Gastroesophageal sphincter (tissue), 4 donors: ENCODE data around the gene TXNIP. TPM values are rescaled to one million over a fixed set of nuclear protein-coding genes. Genes with fewer than 3 reads are reported as not detected.

Experiments
- ATAC-seq: fragments of 150-250 bp; one replicate; pipeline ENCODE4 v1.9.1; 2016; ENCODE audit warnings: mild to moderate bottlenecking, moderate library complexity
- H3K27ac ChIP-seq, 4 donors: fragments of 200-600 bp; sonication (generic) in 3 of 4; 1 replicate in 3 of 4; 2 replicates in 1 of 4; pipeline ENCODE4 v1.5.1; 2016 to 2019
- H3K27me3 ChIP-seq: fragments of 200-600 bp; sonication (generic); one replicate; pipeline ENCODE4 v1.5.1; 2019
- H3K36me3 ChIP-seq, 2 donors: fragments of 200-600 bp; sonication (generic); one replicate each; pipeline ENCODE4 v1.5.1; 2019; ENCODE audit warnings: control low read depth in 1 of 2
- H3K4me1 ChIP-seq, 3 donors: fragments of 200-600 bp; sonication (generic); 1 replicate in 2 of 3; 2 replicates in 1 of 3; pipeline ENCODE4 v1.5.1; 2016 to 2019; ENCODE audit warnings: control low read depth in 2 of 3
- H3K4me3 ChIP-seq, 2 donors: fragments of 200-600 bp; sonication (generic); one replicate each; pipeline ENCODE4 v1.5.1; 2019; ENCODE audit warnings: mild to moderate bottlenecking in 1 of 2, moderate library complexity in 1 of 2
- H3K9me3 ChIP-seq, 3 donors: fragments of 200-600 bp; sonication (generic); one replicate each; pipeline ENCODE4 v1.5.1; 2017 to 2019; ENCODE audit warnings: control low read depth in 2 of 3
- EP300 ChIP-seq: sonication (generic); formaldehyde crosslinking; IDR thresholded peaks from one replicate; pipeline ENCODE4 v1.6.1; 2017; ENCODE audit warnings: antibody characterized with exemption, mild to moderate bottlenecking
- POLR2A ChIP-seq, 2 donors: fragments of 450-650 bp; IDR thresholded peaks; one replicate each; pipeline ENCODE4 v1.6.1; 2017; ENCODE audit warnings: antibody characterized with exemption in 2 of 2, mild to moderate bottlenecking in 2 of 2, moderate library complexity in 1 of 2
- POLR2AphosphoS5 ChIP-seq: sonication (generic); formaldehyde crosslinking; IDR thresholded peaks from one replicate; pipeline ENCODE4 v1.6.1; 2017; ENCODE audit warnings: antibody characterized with exemption
- WGBS, 2 donors: methylation state at CpG; one replicate each; pipeline ENCODE4 v1.1.5; 2018; ENCODE audit warnings: low coverage in 1 of 2; 5-methylcytosine and 5-hydroxymethylcytosine counted together
- total RNA-seq, 4 donors: library from RNA; depleted of rRNA; stranded (reverse); fragments of >200 nt; gene quantifications; one replicate each; pipeline ENCODE4 v1.1.0, GENCODE V29; 2016
- TF ChIP-seq, protein P1 (sequence below), 4 experiments: fragments of 200-600 bp in 2 of 4; fragments of 450-650 bp in 2 of 4; sonication (generic) in 1 of 4; IDR thresholded peaks; one replicate each; pipeline ENCODE4 v1.5.1; 2017 to 2019; ENCODE audit warnings: antibody characterized with exemption in 4 of 4, mild to moderate bottlenecking in 2 of 4, moderate library complexity in 2 of 4

TXNIP gene
- total RNA-seq, 4 donors from 2014 or later: 2,024 to 3,704 (median 2,348) TPM

- H3K36me3 ChIP-seq: no peaks in the 10 kb centered on the region
- no peak for ATAC-seq
- WGBS, 2 donors: 0 to 2% methylated on average over 6 to 12 of the region's 57 CpGs
Observed at GRCh38 chr1:145961425-145962156, 34.8 kb downstream of the TXNIP start.

DNA sequence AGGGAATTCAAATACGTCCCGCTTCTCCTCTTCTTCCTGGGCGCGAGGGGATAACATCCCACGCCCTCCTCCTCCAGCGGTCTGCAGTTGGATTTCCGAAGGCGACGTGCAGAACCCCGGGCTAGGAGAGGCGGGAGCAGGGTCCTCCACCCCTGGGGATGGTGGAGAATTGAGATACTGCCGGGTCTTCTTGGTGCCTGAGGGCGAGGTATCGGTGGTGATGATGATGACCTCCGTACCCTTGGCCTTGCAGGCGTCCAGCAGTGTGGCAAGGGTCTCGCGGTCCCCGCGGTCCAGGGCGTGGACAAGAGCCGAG is 35.3 kb downstream of the TXNIP start:
- no peak for TF ChIP-seq POLR2A (IDR thresholded peaks at IDR 0.05)
- TF ChIP-seq EP300: no peak
- TF ChIP-seq POLR2AphosphoS5: no peak
- TF ChIP-seq, protein P1, sequence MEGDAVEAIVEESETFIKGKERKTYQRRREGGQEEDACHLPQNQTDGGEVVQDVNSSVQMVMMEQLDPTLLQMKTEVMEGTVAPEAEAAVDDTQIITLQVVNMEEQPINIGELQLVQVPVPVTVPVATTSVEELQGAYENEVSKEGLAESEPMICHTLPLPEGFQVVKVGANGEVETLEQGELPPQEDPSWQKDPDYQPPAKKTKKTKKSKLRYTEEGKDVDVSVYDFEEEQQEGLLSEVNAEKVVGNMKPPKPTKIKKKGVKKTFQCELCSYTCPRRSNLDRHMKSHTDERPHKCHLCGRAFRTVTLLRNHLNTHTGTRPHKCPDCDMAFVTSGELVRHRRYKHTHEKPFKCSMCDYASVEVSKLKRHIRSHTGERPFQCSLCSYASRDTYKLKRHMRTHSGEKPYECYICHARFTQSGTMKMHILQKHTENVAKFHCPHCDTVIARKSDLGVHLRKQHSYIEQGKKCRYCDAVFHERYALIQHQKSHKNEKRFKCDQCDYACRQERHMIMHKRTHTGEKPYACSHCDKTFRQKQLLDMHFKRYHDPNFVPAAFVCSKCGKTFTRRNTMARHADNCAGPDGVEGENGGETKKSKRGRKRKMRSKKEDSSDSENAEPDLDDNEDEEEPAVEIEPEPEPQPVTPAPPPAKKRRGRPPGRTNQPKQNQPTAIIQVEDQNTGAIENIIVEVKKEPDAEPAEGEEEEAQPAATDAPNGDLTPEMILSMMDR (IDR thresholded peaks at IDR 0.05): no peak
- H3K27ac ChIP-seq: peak overlapping the region; percentile 61 to 100 (median 99)
- no peak for ATAC-seq
- no CpG with 5 or more reads among the region's 22 CpGs for WGBS, 2 donors
- peaks cover 7 to 85% (median 22%) of the 10 kb centered on the region in 3 donors for H3K4me1 ChIP-seq
- no peaks in the 10 kb centered on the region for H3K9me3 ChIP-seq
- no peaks in the 10 kb centered on the region for H3K36me3 ChIP-seq
- H3K4me3 ChIP-seq: peak overlapping the region; percentile 44 to 71
- no peaks in the 10 kb centered on the region for H3K27me3 ChIP-seq

More at GRCh38 chr1:145961425-145962156, 34.8 kb downstream of the TXNIP start:
- no peaks in the 10 kb centered on the region for H3K9me3 ChIP-seq
- peak overlapping the region; percentile 44 to 71 for H3K4me3 ChIP-seq
- no peaks in the 10 kb centered on the region for H3K27me3 ChIP-seq
- TF ChIP-seq EP300 (no peak), POLR2AphosphoS5 (no peak), POLR2A (IDR thresholded peaks at IDR 0.05) (no peak)
- TF ChIP-seq, protein P1 (IDR thresholded peaks at IDR 0.05): no peak
- peaks cover 7 to 84% (median 22%) of the 10 kb centered on the region in 3 donors for H3K4me1 ChIP-seq
- peak overlapping the region; percentile 61 to 100 (median 99) for H3K27ac ChIP-seq

- Histone ChIP-seq H3K27me3 (no peaks in the 10 kb centered on the region), H3K27ac (peak overlapping the region; percentile 61 to 100 (median 99)), H3K4me3 (peak overlapping the region; percentile 44 to 71), H3K36me3 (no peaks in the 10 kb centered on the region), H3K4me1 (peaks cover 7 to 86% (median 24%) of the 10 kb centered on the region in 3 donors), H3K9me3 (no peaks in the 10 kb centered on the region)
- TF ChIP-seq POLR2A (IDR thresholded peaks at IDR 0.05): peak; percentile 55 to 67
- TF ChIP-seq EP300: no peak
- peak; percentile 71 for TF ChIP-seq POLR2AphosphoS5
- TF ChIP-seq, protein P1 (IDR thresholded peaks at IDR 0.05): peak in 3 of 4 experiments; percentile 26 to 42 (median 33)
- 0% methylated on average over 11 of the region's 44 CpGs; no CpG with 5 or more reads in 1 of the 2 donors for WGBS, 2 donors
- ATAC-seq: peak; percentile 44
Observed at GRCh38 chr1:145960468-145961108, 35.8 kb downstream of the TXNIP start.

DNA sequence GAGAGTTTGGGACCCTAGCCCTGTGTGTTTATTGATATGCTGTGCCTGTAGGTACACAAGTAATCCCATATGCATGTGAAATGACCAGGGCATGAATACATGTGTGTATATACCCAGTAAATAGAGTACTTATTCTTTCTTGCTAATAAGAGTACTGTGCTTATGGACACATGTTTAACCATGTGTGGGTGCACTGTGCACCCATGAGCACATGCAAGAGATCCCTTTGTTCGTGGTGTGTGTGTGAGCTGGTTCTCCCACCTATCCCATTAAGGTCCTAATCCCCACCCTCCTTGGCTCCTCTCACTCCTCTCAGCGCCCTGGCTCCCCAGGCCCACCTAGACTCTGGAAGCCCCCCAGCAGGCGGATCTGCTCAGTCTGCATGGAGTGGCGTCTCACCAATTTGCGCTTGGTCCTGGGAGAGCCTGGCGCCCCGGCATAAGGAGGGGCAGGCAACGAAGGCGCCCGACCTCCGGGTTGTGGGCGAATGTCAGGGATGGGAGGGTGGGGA is 36.4 kb downstream of the TXNIP start:
- Histone ChIP-seq H3K4me3 (peak overlapping the region; percentile 44 to 71), H3K27ac (peak overlapping the region; percentile 61 to 100 (median 99)), H3K36me3 (no peaks in the 10 kb centered on the region), H3K27me3 (no peaks in the 10 kb centered on the region), H3K4me1 (peaks cover 12 to 86% (median 29%) of the 10 kb centered on the region in 3 donors), H3K9me3 (no peaks in the 10 kb centered on the region)
- 25 to 40% methylated on average over 1 of the region's 12 CpGs for WGBS, 2 donors
- no peak for ATAC-seq
- TF ChIP-seq POLR2AphosphoS5 (no peak), EP300 (no peak), POLR2A (IDR thresholded peaks at IDR 0.05) (no peak)
- TF ChIP-seq, protein P1 (IDR thresholded peaks at IDR 0.05): no peak
